Aorta (tissue), 5 donors: ENCODE data around the gene HBS1L. TPM values are rescaled to one million over a fixed set of nuclear protein-coding genes. Genes with fewer than 3 reads are reported as not detected.

ENCODE experiments used
- ATAC-seq: fragments of 200-7000 bp; cut with Tn5 transposase; one replicate; pipeline ENCODE4 v1.9.1; 2022; ENCODE audit warnings: moderate library complexity; ENCODE audit not compliant: low FRiP score
- DNase-seq, 2 donors: peaks; one replicate each; pipeline ENCODE4 v3.0.0-alpha.2; 2020
- H3K27ac ChIP-seq, 2 donors: one replicate each; pipeline ENCODE4 v1.5.1; 2013; ENCODE audit warnings: low read length in 2 of 2, mild to moderate bottlenecking in 2 of 2, moderate library complexity in 2 of 2, control low read depth in 1 of 2, inconsistent platforms in 1 of 2, low read depth in 1 of 2
- H3K27me3 ChIP-seq, 2 donors: one replicate each; pipeline ENCODE4 v1.6.1; 2013; ENCODE audit warnings: control low read depth in 1 of 2, low read length in 1 of 2, mild to moderate bottlenecking in 1 of 2, moderate library complexity in 1 of 2; ENCODE audit not compliant: insufficient read depth in 2 of 2, control insufficient read depth in 1 of 2
- H3K36me3 ChIP-seq, 2 donors: one replicate each; pipeline ENCODE4 v1.6.1; 2013; ENCODE audit warnings: control low read depth in 1 of 2, low read length in 1 of 2, mild to moderate bottlenecking in 1 of 2; ENCODE audit not compliant: insufficient read depth in 2 of 2, control insufficient read depth in 1 of 2
- H3K4me1 ChIP-seq, 2 donors: one replicate each; pipeline ENCODE4 v1.6.1; 2013; ENCODE audit warnings: low read length in 2 of 2, control low read depth in 1 of 2, mild to moderate bottlenecking in 1 of 2, moderate library complexity in 1 of 2; ENCODE audit not compliant: insufficient read depth in 2 of 2, control insufficient read depth in 1 of 2
- H3K4me3 ChIP-seq, 2 donors: one replicate each; pipeline ENCODE4 v1.5.1; 2013; ENCODE audit warnings: low read length in 2 of 2, control low read depth in 1 of 2, mild to moderate bottlenecking in 1 of 2
- H3K9me3 ChIP-seq: one replicate; pipeline ENCODE4 v1.6.1; 2013; ENCODE audit warnings: mild to moderate bottlenecking, low read length; ENCODE audit not compliant: control insufficient read depth
- WGBS, 2 donors: extraction: QIAGEN DNeasy Blood & Tissue Kit; methylation state at CpG; one replicate each; pipeline ENCODE4 v1.1.7; 2013; 5-methylcytosine and 5-hydroxymethylcytosine counted together
- intact Hi-C, 2 donors: fragments of 100-400 bp; cut with DNase I; formaldehyde crosslinking; loops; one replicate each; pipeline versions ENCODE4 v1.14.2 to v1.15.0; 2022
- polyA plus RNA-seq, 2 donors: library from polyadenylated mRNA; stranded (reverse); fragments of 200-250 nt; gene quantifications; one replicate each; pipeline ENCODE4 v1.2.3, GENCODE V29; 2013
- total RNA-seq, 2 donors: library from RNA; stranded (reverse); fragmentation: NEBNext Ultra II Directional; extraction: Animal tissue kit (Norgen Biotek cat#: 25700); gene quantifications; one replicate each; pipeline ENCODE4 v1.2.1, GENCODE V29; 2021
- donor health status: healthy with polysubstance abuse.
- donor health status: Bipolar disorder and iron deficiency.
- donor health status: DM: no; HTN: no; CAD: no.
- donor health status: DM: no; HTN: no; CAD: no.
- donor health status: DM: yes; HTN: yes; CAD: no.

The HBS1L gene
- total and polyA plus RNA-seq, 4 donors = 21.9 to 61.0 (median 48.4) TPM

DNA sequence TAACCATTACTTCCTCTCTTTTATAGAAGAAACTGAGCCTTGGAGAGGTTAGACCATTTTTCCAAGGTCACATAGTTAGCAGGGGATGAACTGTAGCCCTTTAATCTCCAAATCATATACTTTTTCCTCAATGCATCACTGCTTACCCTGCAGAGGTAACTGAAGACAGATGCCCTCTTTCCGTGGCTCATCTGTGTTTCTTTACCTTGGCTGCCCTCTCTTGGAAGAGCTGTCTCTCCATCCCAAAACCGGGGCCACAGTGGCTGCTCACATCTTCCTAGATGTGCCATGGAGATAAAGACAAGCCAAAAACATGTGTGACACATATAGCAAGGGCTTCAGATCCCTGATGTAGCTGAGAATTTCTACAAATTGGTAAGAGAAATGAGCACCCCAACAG, 104.1 kb downstream of the HBS1L start:
- 40 to 41% methylated on average over 2 of the region's 2 CpGs for WGBS, 2 donors
- Histone ChIP-seq H3K9me3 (no peaks in the 10 kb centered on the region), H3K36me3 (no peaks in the 10 kb centered on the region), H3K4me1 (no peaks in the 10 kb centered on the region), H3K27ac (no peak overlapping the region), H3K4me3 (no peak overlapping the region), H3K27me3 (no peaks in the 10 kb centered on the region)
- intact Hi-C loops = no loop called here
- ATAC-seq (no peak), DNase-seq (no peak)

DNA sequence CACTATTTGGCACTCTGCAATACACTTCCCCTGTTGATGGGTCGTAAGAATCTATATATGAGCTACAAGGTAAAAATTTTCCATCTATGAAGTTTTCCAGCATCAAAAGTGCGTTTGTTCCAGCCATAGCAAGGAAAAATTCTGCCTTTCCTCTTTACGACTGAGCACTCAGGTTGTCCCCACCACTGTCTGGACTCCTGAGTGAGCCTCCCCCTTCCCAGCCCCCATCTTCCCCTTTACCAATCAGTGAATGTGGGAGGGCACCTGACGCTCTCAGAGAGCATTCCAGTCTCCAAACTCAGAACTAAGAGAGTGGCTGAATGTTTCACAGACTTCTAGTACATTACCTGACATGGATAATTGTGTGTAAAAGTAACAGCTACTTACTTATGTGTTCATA, 104.7 kb downstream of the HBS1L start, which contains the start of gene ALDH8A1:
Gene ALDH8A1, minus strand, starts transcription at position 175 of the 400 bp plus-strand sequence. Its CDS starts 48 bp downstream, at position 127.
- H3K9me3 ChIP-seq = no peaks in the 10 kb centered on the region
- no peak within 1 kb of the TSS for H3K27ac ChIP-seq
- H3K4me1 ChIP-seq = no peaks in the 10 kb centered on the region
- DNase-seq (no peak), ATAC-seq (no peak)
- intact Hi-C loops = no loop called here
- H3K36me3 ChIP-seq = no peaks in the 10 kb centered on the region
- no peak within 1 kb of the TSS for H3K4me3 ChIP-seq
- no peaks in the 10 kb centered on the region for H3K27me3 ChIP-seq
- 74 to 78% methylated on average over 4 of the region's 4 CpGs for WGBS, 2 donors

DNA sequence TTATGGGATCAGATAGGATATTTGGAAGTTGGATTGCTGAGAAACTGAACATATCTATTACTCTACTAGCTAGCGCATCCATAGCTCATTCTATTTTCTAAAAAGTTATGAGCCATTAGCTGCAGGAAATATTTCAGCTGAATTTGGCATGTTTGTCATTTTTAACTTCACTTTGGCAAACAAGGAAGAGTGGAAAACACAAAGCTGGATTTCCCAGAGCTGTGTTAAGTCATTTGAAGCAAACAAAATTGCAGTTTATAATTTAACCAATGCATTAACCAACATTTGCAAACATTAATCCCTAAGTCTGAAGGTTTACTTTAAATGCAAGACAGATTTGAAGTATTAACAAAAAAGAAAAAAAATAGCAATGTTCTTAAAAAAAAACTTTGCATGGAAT, 105.9 kb downstream of the HBS1L start:
- no peaks in the 10 kb centered on the region for H3K4me1 ChIP-seq
- no peak overlapping the region for H3K4me3 ChIP-seq
- no peaks in the 10 kb centered on the region for H3K36me3 ChIP-seq
- ATAC-seq (no peak), DNase-seq (no peak)
- intact Hi-C loops = no loop called here
- no peaks in the 10 kb centered on the region for H3K27me3 ChIP-seq
- no peaks in the 10 kb centered on the region for H3K9me3 ChIP-seq
- WGBS, 2 donors = 71 to 80% methylated on average over 1 of the region's 1 CpG
- H3K27ac ChIP-seq = no peak overlapping the region

DNA sequence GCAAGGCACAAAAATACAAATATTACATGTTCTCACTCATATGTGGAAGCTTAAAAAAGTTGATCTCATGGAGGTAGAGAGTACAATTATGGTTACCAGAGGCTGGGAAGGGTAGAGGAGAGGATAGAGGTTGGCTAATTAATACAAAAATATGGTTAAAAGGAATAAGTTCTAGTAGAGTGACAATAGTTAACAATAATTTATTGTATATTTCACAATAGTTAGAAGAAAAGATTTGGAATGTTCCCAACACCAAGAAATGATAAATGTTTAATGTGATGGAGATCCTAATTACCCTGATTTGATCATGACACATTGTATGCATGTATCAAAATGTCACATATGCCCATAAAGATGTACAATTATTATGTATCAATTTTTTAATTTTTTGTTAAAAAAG, 106.5 kb downstream of the HBS1L start:
- ATAC-seq (no peak), DNase-seq (no peak)
- H3K4me3 ChIP-seq = no peak overlapping the region
- H3K9me3 ChIP-seq = no peaks in the 10 kb centered on the region
- H3K4me1 ChIP-seq = no peaks in the 10 kb centered on the region
- H3K27me3 ChIP-seq = no peaks in the 10 kb centered on the region
- no peak overlapping the region for H3K27ac ChIP-seq
- no peaks in the 10 kb centered on the region for H3K36me3 ChIP-seq
- intact Hi-C loops = no loop called here

DNA sequence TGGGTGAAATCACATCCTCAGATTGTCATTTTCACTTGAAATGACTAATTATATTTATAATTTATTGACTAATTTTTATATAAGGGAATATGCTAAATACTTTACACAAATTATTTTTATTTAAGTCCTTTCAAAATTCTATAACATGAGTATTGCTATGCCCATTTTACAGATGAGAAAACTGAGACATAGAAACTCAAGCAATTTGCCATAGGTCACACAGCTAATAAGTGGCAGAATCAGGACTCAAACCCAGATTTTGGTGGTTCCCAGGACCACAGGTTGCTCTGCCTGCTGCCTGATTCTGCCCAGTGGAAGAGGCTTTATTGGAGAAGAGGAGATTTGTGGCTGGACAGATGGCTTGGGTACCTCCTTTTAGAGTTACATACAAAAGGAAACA, 109.6 kb downstream of the HBS1L start:
- H3K4me3 ChIP-seq = no peak overlapping the region
- H3K9me3 ChIP-seq = no peaks in the 10 kb centered on the region
- H3K4me1 ChIP-seq = no peaks in the 10 kb centered on the region
- intact Hi-C loops = no loop called here
- no peaks in the 10 kb centered on the region for H3K27me3 ChIP-seq
- DNase-seq (no peak), ATAC-seq (no peak)
- H3K27ac ChIP-seq = no peak overlapping the region
- no peaks in the 10 kb centered on the region for H3K36me3 ChIP-seq

DNA sequence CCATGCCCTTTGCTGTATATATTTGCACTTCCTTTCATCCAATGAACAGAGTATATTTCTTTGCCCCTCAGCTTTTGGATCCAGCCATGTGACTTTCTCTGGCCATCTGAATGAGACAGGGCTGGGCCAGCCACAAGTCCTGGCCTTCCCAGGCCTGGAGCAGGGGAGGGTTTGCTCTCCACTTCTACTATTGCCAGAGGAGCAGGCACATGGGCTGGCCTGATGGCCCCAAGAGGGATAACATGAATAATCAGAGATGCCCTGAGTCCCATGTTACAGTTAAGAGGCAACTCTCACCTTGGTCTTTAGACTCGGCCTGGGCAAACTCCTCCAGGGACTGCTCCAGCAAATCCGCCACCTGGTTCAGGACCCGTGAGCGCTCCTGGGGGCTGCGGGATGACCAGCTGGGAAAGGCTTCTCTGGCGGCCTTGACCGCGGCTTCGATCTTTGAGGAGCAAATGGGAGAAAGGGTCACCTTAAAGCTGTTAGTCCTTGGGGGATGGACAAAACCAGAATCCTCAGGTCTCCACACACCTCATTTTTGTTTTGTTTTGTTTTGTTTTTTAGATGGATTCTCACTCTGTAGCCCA, 111.0 kb downstream of the HBS1L start:
- H3K4me1 ChIP-seq = no peaks in the 10 kb centered on the region
- intact Hi-C loops = loop anchor here (5.0 kb wide), 3 partner anchors 771 to 791 kb away; no protein-coding TSS in a partner anchor
- H3K9me3 ChIP-seq = no peaks in the 10 kb centered on the region
- no peak overlapping the region for H3K27ac ChIP-seq
- H3K27me3 ChIP-seq = no peaks in the 10 kb centered on the region
- no peak for ATAC-seq
- H3K36me3 ChIP-seq = peaks cover 0 to 3% of the 10 kb centered on the region in 2 donors
- DNase-seq = no peak
- WGBS, 2 donors = 96 to 99% methylated on average over 9 of the region's 9 CpGs
- no peak overlapping the region for H3K4me3 ChIP-seq

DNA sequence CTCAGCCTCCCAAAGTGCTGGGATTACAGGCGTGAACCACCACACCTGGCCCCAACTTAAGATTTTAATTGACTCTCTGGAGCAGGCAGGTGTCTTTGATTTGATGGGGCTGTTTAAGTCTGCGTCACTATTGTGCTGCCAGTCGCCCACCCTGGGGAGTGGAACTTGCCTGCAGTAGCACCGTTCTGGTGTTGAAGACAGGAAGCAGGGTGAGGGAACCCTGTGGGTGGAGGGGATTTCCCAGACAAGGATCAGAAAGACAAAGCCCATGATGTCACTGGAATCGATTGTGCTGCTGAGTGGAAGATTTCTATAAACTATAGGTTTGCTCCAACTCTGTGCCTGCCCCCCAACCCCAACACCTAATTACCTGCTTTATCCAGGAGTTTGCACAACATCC, 115.7 kb downstream of the HBS1L start:
- no peak overlapping the region for H3K27ac ChIP-seq
- H3K9me3 ChIP-seq = no peaks in the 10 kb centered on the region
- intact Hi-C loops = no loop called here
- WGBS, 2 donors = 89 to 91% methylated on average over 5 of the region's 5 CpGs
- no peaks in the 10 kb centered on the region for H3K4me1 ChIP-seq
- no peak for ATAC-seq
- H3K27me3 ChIP-seq = no peaks in the 10 kb centered on the region
- no peak overlapping the region for H3K4me3 ChIP-seq
- H3K36me3 ChIP-seq = peaks cover 0 to 3% of the 10 kb centered on the region in 2 donors
- no peak for DNase-seq

DNA sequence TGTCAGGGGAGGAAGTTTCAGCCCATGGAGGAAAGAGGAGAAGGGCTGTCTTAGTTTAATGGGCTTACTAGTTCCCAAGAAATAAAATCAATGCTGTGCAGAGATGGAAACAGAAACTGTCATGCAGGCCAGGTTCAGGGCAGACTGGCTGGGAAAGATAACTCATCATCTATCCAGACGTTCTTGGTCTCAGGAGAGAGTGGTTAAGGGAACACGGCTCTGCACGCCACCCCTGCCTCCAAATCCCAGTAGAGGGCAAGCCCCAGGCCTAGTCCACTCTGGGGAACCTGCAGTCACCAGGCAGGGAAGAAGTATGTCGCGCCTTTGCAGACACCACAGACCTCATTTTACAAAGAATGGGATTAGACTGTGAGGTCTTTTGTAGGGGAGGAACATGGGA, 117.2 kb downstream of the HBS1L start:
- Histone ChIP-seq H3K9me3 (no peaks in the 10 kb centered on the region), H3K4me1 (no peaks in the 10 kb centered on the region), H3K27me3 (no peaks in the 10 kb centered on the region), H3K27ac (no peak overlapping the region), H3K36me3 (peaks cover 0 to 3% of the 10 kb centered on the region in 2 donors), H3K4me3 (no peak overlapping the region)
- DNase-seq = no peak
- no peak for ATAC-seq
- intact Hi-C loops = no loop called here
- WGBS, 2 donors = 82 to 87% methylated on average over 5 of the region's 5 CpGs

DNA sequence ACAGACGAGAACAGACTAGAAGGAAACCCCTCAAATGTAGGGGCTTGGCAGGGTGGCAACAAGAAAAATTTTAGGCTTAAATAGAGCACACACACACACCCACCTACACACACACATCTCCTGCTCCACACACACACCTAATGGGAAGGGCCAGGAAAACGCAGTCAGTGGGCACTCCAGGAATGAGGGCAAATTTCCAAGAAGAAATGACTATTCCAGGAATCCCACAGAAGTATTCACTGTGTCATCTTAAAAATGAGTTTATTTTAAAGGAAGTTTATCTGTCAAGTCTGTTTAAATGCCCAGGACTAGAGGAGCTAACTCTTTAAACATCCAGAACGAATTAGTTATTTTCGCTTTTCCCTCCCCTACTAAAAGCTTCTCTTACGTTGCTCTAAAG, 117.7 kb downstream of the HBS1L start:
- H3K27ac ChIP-seq = no peak overlapping the region
- intact Hi-C loops = no loop called here
- peaks cover 0 to 3% of the 10 kb centered on the region in 2 donors for H3K36me3 ChIP-seq
- no peak for DNase-seq
- 73 to 76% methylated on average over 5 of the region's 5 CpGs for WGBS, 2 donors
- no peaks in the 10 kb centered on the region for H3K9me3 ChIP-seq
- H3K4me3 ChIP-seq = no peak overlapping the region
- H3K4me1 ChIP-seq = no peaks in the 10 kb centered on the region
- no peaks in the 10 kb centered on the region for H3K27me3 ChIP-seq
- ATAC-seq = no peak
